ENCODE results near the gene EARS2.

Gene EARS2

DNA sequence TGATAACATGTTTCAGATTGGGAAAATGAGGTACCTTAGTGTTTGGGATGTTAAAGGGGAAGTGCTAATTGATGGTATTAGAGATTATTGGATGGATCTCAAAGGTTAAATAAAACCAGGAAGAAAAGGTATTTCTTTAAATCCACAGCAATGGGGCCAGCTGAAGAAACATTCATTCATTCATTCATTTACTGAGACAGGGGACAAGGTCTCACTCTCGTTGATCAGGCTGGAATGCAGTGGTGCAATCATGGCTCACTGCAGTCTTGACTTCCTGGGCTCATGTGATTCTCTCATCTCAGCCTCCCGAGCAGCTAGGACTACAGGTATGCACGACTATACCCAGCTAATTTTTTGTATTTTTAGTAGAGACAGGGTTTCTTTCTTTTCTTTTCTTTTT lies 19.8 kb downstream of the EARS2 start:
- no peak for TF ChIP-seq CTCF (conservative IDR thresholded peaks at IDR 0.05; ENCODE audit: low read length)
- no peak for DNase-seq (ENCODE audit: low read depth)
- H3K4me3 ChIP-seq (ENCODE audit: low read length), result no peak overlapping the region

GRCh38 chr16:23535901-23536300 lies 21.2 kb downstream of the EARS2 start:
- no peak for TF ChIP-seq CTCF (conservative IDR thresholded peaks at IDR 0.05; ENCODE audit: low read length)
- DNase-seq (ENCODE audit: low read depth), result no peak

DNA sequence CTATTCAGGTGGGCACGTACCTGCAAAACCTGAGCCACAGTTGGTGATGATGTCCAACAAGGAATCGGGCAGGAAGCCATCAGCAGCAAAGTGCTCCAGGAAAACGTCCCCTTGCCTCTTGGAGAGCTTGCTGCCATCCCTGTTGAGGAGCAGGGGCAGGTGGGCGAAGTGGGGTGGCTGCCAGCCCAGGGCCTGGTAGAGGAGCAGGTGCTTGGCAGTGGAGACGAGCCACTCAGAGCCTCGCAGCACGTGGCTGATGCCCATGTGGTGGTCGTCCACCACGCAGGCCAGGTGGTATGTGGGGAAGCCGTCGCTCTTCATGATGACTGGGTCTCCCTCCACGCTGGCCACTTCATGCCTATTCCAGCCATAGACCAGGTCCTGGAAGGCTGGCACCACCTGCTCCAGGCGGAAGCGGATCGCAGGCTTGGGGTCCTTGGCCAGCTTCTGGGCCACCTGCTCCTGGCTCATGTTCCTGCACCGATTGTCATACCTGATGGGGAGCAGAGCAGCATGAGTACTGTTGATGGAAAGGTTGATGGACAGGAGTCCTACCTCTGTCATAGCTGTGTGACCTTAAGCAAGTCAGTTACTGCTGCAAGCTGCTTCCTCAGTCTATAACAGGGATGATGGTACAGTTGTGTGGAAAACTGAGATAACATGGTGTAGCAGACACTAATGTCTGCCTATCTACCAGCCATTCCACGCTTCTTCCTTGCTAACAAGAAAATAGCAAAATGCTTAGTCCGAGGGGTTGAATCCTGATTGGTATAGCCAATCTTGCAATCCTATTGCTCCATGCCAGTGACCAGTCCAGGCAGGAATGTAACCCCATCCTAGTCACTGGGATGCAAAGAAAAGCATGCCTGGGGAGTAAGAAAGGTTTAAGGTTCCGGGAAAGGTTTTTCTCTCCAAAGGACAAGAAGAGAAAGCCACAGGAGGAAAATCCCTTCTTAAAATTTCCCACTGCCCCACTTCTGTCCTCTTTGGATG lies 22.0 kb downstream of the EARS2 start:
- TF ChIP-seq CTCF (conservative IDR thresholded peaks at IDR 0.05; ENCODE audit: low read length), result no peak
- no peak overlapping the region for H3K4me3 ChIP-seq (ENCODE audit: low read length)
- DNase-seq (ENCODE audit: low read depth), result peak; percentile 26

More at GRCh38 chr16:23535901-23536300, 21.2 kb downstream of the EARS2 start:
- H3K4me3 ChIP-seq (ENCODE audit: low read length), result no peak overlapping the region

GRCh38 chr16:23532448-23532847 lies 24.7 kb downstream of the EARS2 start:
- no peak for DNase-seq (ENCODE audit: low read depth)
- no peak overlapping the region for H3K4me3 ChIP-seq (ENCODE audit: low read length)
- TF ChIP-seq CTCF (conservative IDR thresholded peaks at IDR 0.05; ENCODE audit: low read length), result no peak

- TF ChIP-seq CTCF (conservative IDR thresholded peaks at IDR 0.05; ENCODE audit: low read length), result no peak
- no peak for DNase-seq (ENCODE audit: low read depth)
- H3K4me3 ChIP-seq (ENCODE audit: low read length), result no peak overlapping the region
Observed at GRCh38 chr16:23530062-23530461, 27.1 kb downstream of the EARS2 start.

GRCh38 chr16:23528644-23529310 lies 28.4 kb downstream of the EARS2 start:
- no peak overlapping the region for H3K4me3 ChIP-seq (ENCODE audit: low read length)
- no peak for TF ChIP-seq CTCF (conservative IDR thresholded peaks at IDR 0.05; ENCODE audit: low read length)
- no peak for DNase-seq (ENCODE audit: low read depth)

All from AG10803 (cell line).